H9 (cell line): ENCODE results near the gene SMAD3. TPM values are rescaled to one million over a fixed set of nuclear protein-coding genes. Genes with fewer than 3 reads are reported as not detected.

ENCODE experiments used
- DNase-seq: peaks from one replicate; pipeline ENCODE4 v3.0.0-alpha.2; 2017
- H2AFZ ChIP-seq: one replicate; pipeline ENCODE4 v1.6.1; 2013; ENCODE audit warnings: mild to moderate bottlenecking, low read length, control low read depth, moderate library complexity
- H2AK5ac ChIP-seq: 2 replicates; pipeline ENCODE4 v1.6.1; 2013; ENCODE audit warnings: low read length, control low read depth, mixed read lengths; ENCODE audit not compliant: insufficient read length
- H2BK120ac ChIP-seq: one replicate; pipeline ENCODE4 v1.6.1; 2013; ENCODE audit warnings: low read depth, mild to moderate bottlenecking, low read length, control low read depth, inconsistent platforms; ENCODE audit not compliant: poor library complexity, severe bottlenecking
- H2BK12ac ChIP-seq: 2 replicates; pipeline ENCODE4 v1.6.1; 2013; ENCODE audit warnings: low read length, control low read depth, mixed read lengths, low read depth; ENCODE audit not compliant: insufficient read length
- H2BK15ac ChIP-seq: 2 replicates; pipeline ENCODE4 v1.6.1; 2013; ENCODE audit warnings: low read depth, low read length, control low read depth
- H2BK20ac ChIP-seq: one replicate; pipeline ENCODE4 v1.6.1; 2013; ENCODE audit warnings: low read depth, mild to moderate bottlenecking, low read length, control low read depth, inconsistent platforms; ENCODE audit not compliant: poor library complexity, severe bottlenecking
- H2BK5ac ChIP-seq: 2 replicates; pipeline ENCODE4 v1.6.1; 2013; ENCODE audit warnings: low read length, control low read depth, mixed read lengths; ENCODE audit not compliant: insufficient read length
- H3K14ac ChIP-seq: 2 replicates; pipeline ENCODE4 v1.6.1; 2013; ENCODE audit warnings: low read length, control low read depth; ENCODE audit not compliant: insufficient read depth
- H3K18ac ChIP-seq: 2 replicates; pipeline ENCODE4 v1.6.1; 2013; ENCODE audit warnings: low read depth, mild to moderate bottlenecking, mixed read lengths, low read length, control low read depth; ENCODE audit not compliant: insufficient read length
- H3K23ac ChIP-seq: 2 replicates; pipeline ENCODE4 v1.6.1; 2013; ENCODE audit warnings: low read length, control low read depth, mixed read lengths, low read depth; ENCODE audit not compliant: insufficient read length
- H3K23me2 ChIP-seq: 2 replicates; pipeline ENCODE4 v1.6.1; 2013; ENCODE audit warnings: low read depth, mild to moderate bottlenecking, mixed read lengths, low read length, control low read depth; ENCODE audit not compliant: insufficient read length, poor library complexity, severe bottlenecking
- H3K27ac ChIP-seq: 2 replicates; pipeline ENCODE4 v1.5.1; 2013; ENCODE audit warnings: low read length, control low read depth, mixed read lengths, low read depth; ENCODE audit not compliant: insufficient read length
- H3K27me3 ChIP-seq: 2 replicates; pipeline ENCODE4 v1.6.1; 2013; ENCODE audit warnings: low read length, control low read depth, inconsistent platforms; ENCODE audit not compliant: insufficient read depth
- H3K4ac ChIP-seq: 2 replicates; pipeline ENCODE4 v1.6.1; 2013; ENCODE audit warnings: low read depth, mild to moderate bottlenecking, control low read depth, inconsistent platforms, low read length, moderate library complexity
- H3K4me1 ChIP-seq: 2 replicates; pipeline ENCODE4 v1.6.1; 2013; ENCODE audit warnings: low read length, control low read depth, inconsistent platforms; ENCODE audit not compliant: insufficient read depth
- H3K4me2 ChIP-seq: 2 replicates; pipeline ENCODE4 v1.6.1; 2013; ENCODE audit warnings: low read length, control low read depth, mixed read lengths; ENCODE audit not compliant: insufficient read length, insufficient read depth
- H3K56ac ChIP-seq: 2 replicates; pipeline ENCODE4 v1.6.1; 2013; ENCODE audit warnings: low read depth, mild to moderate bottlenecking, mixed read lengths, low read length, control low read depth; ENCODE audit not compliant: insufficient read length
- H3K79me1 ChIP-seq: 2 replicates; pipeline ENCODE4 v1.6.1; 2013; ENCODE audit warnings: low read depth, mild to moderate bottlenecking, moderate library complexity, low read length, control low read depth, inconsistent platforms; ENCODE audit not compliant: insufficient read depth, poor library complexity, severe bottlenecking
- H3K79me2 ChIP-seq: 2 replicates; pipeline ENCODE4 v1.6.1; 2013; ENCODE audit warnings: low read length, control low read depth, inconsistent platforms; ENCODE audit not compliant: insufficient read depth
- H3K9ac ChIP-seq: 2 replicates; pipeline ENCODE4 v1.6.1; 2013; ENCODE audit warnings: low read length, control low read depth, mixed read lengths; ENCODE audit not compliant: insufficient read length; ENCODE audit errors: extremely low read depth
- H3K9me3 ChIP-seq: one replicate; pipeline ENCODE4 v1.6.1; 2013; ENCODE audit warnings: low read depth, low read length, inconsistent platforms; ENCODE audit not compliant: control insufficient read depth
- H3T11ph ChIP-seq: one replicate; pipeline ENCODE4 v1.6.1; 2013; ENCODE audit warnings: mild to moderate bottlenecking, low read length, control low read depth, inconsistent platforms
- H4K20me1 ChIP-seq: one replicate; pipeline ENCODE4 v1.6.1; 2013; ENCODE audit not compliant: control insufficient read depth, insufficient read length, insufficient read depth
- H4K5ac ChIP-seq: 2 replicates; pipeline ENCODE4 v1.6.1; 2013; ENCODE audit warnings: low read depth, mild to moderate bottlenecking, mixed read lengths, low read length, control low read depth; ENCODE audit not compliant: insufficient read length
- H4K8ac ChIP-seq: replicated peaks from 2 replicates; pipeline ENCODE4 v1.6.1; 2013; ENCODE audit warnings: low read length, control low read depth, mixed read lengths, low read depth; ENCODE audit not compliant: insufficient read length
- H4K91ac ChIP-seq: 2 replicates; pipeline ENCODE4 v1.6.1; 2013; ENCODE audit warnings: low read depth, mild to moderate bottlenecking, moderate library complexity, mixed read lengths, low read length, control low read depth; ENCODE audit not compliant: insufficient read length
- H3K27ac Mint-ChIP-seq, 3 experiments: 2 replicates in 2 of 3; 3 replicates in 1 of 3; pipeline ENCODE4 v1.8.0; 2020 to 2021; ENCODE audit warnings: mixed read lengths in 3 of 3, mild to moderate bottlenecking in 1 of 3, moderate library complexity in 1 of 3
- H3K27me3 Mint-ChIP-seq: 2 replicates; pipeline ENCODE4 v1.8.0; 2021; ENCODE audit warnings: low read depth, mild to moderate bottlenecking, moderate library complexity, mixed read lengths
- H3K36me3 Mint-ChIP-seq, 3 experiments: 2 replicates in 2 of 3; 3 replicates in 1 of 3; pipeline ENCODE4 v1.8.0; 2020 to 2021; ENCODE audit warnings: low read depth in 3 of 3, mixed read lengths in 3 of 3; ENCODE audit not compliant: insufficient read depth in 1 of 3
- H3K4me1 Mint-ChIP-seq, 2 experiments: 2 replicates each; pipeline ENCODE4 v1.8.0; 2020; ENCODE audit warnings: mixed read lengths in 2 of 2
- H3K4me3 Mint-ChIP-seq, 2 experiments: 2 replicates in 1 of 2; 3 replicates in 1 of 2; pipeline ENCODE4 v1.8.0; 2020 to 2021; ENCODE audit warnings: mild to moderate bottlenecking in 2 of 2, mixed read lengths in 2 of 2, moderate library complexity in 1 of 2
- H3K9me3 Mint-ChIP-seq, 2 experiments: 2 replicates in 1 of 2; 3 replicates in 1 of 2; pipeline ENCODE4 v1.8.0; 2020; ENCODE audit warnings: mild to moderate bottlenecking in 2 of 2, mixed read lengths in 2 of 2, moderate library complexity in 1 of 2
- WGBS: extraction: QIAGEN DNeasy Blood & Tissue Kit; methylation state at CpG from one replicate; pipeline ENCODE4 v1.1.7; 2013; ENCODE audit warnings: missing lambda C conversion rate, low lambda C conversion rate, mixed read lengths; ENCODE audit not compliant: insufficient read length; ENCODE audit errors: extremely low coverage; 5-methylcytosine and 5-hydroxymethylcytosine counted together
- total RNA-seq: library from RNA; stranded (reverse); gene quantifications from 2 replicates; pipeline ENCODE4 v1.2.1, GENCODE V29; 2021
- TF ChIP-seq, protein P1 (sequence below): fragments of 200-600 bp; sonication (generic); conservative IDR thresholded peaks from 3 replicates; pipeline ENCODE4 v1.8.0; 2021; ENCODE audit warnings: antibody characterized with exemption, mild to moderate bottlenecking

Gene SMAD3
- total RNA-seq, 1 experiment from 2014 or later = 26.7 TPM

DNA sequence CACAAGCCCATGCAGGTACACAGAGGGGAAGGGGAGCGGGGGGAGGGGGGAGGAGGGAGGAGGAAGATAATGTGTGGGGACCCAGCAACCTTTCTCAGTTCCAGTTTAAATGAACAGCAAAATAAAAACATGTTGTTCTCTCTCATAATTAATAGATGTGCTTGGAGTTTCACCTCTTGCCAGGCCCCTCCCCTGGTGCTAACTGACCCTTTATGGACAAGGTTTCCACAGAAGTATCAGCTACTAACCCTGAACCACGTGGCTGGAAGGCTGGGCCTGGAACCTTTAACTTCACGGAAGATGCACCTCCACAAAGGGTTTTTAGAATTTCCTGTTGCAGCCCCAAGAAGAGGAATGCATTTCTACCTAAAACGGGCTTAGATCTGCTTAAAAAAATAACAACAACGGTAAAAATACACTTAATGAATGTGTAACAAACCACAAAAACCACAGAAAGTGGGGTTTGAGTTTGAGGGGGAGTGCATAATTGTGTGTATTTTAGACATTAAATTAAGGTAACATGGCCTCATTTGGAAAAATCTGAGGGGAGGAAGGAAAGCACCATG lies 14.8 kb upstream of the SMAD3 start:
- H4K91ac ChIP-seq = no peak overlapping the region
- H3K36me3 Mint-ChIP-seq = no peaks in the 10 kb centered on the region; a peak in 1 of 7 replicates
- WGBS = no CpG with 5 or more reads among the region's 5 CpGs
- H3K9ac ChIP-seq = no peak overlapping the region
- H4K20me1 ChIP-seq = no peaks in the 10 kb centered on the region
- H3K27me3 ChIP-seq = no peaks in the 10 kb centered on the region
- H2AK5ac ChIP-seq = no peak overlapping the region
- H3K18ac ChIP-seq = no peak overlapping the region
- no peak overlapping the region for H4K5ac ChIP-seq
- no peaks in the 10 kb centered on the region; a peak in 1 of 5 replicates for H3K9me3 Mint-ChIP-seq
- DNase-seq = no peak
- H3K79me1 ChIP-seq = no peaks in the 10 kb centered on the region
- no peak overlapping the region for H3K23ac ChIP-seq
- no peak overlapping the region for H2BK12ac ChIP-seq
- H3K27ac ChIP-seq = no peak overlapping the region
- H2BK20ac ChIP-seq = no peak overlapping the region
- H2BK120ac ChIP-seq = no peak overlapping the region
- H3K4me2 ChIP-seq = no peak overlapping the region
- H3K14ac ChIP-seq = no peak overlapping the region
- H3K9me3 ChIP-seq = no peaks in the 10 kb centered on the region
- H3K4me1 ChIP-seq = no peaks in the 10 kb centered on the region; the same call in 1 of the 2 replicates
- H4K8ac ChIP-seq = no peak overlapping the region
- H3K79me2 ChIP-seq = no peaks in the 10 kb centered on the region
- no peak overlapping the region for H3K4me3 Mint-ChIP-seq
- no peak overlapping the region for H2BK5ac ChIP-seq
- no peak overlapping the region for H3K4ac ChIP-seq
- no peaks in the 10 kb centered on the region for H3K23me2 ChIP-seq
- no peak overlapping the region for H3T11ph ChIP-seq
- H2BK15ac ChIP-seq = no peak overlapping the region
- no peak overlapping the region for H3K27ac Mint-ChIP-seq
- no peaks in the 10 kb centered on the region; the same call in 1 of the 2 replicates for H3K27me3 Mint-ChIP-seq
- H3K56ac ChIP-seq = no peak overlapping the region
- H2AFZ ChIP-seq = no peak overlapping the region
- TF ChIP-seq, protein P1, sequence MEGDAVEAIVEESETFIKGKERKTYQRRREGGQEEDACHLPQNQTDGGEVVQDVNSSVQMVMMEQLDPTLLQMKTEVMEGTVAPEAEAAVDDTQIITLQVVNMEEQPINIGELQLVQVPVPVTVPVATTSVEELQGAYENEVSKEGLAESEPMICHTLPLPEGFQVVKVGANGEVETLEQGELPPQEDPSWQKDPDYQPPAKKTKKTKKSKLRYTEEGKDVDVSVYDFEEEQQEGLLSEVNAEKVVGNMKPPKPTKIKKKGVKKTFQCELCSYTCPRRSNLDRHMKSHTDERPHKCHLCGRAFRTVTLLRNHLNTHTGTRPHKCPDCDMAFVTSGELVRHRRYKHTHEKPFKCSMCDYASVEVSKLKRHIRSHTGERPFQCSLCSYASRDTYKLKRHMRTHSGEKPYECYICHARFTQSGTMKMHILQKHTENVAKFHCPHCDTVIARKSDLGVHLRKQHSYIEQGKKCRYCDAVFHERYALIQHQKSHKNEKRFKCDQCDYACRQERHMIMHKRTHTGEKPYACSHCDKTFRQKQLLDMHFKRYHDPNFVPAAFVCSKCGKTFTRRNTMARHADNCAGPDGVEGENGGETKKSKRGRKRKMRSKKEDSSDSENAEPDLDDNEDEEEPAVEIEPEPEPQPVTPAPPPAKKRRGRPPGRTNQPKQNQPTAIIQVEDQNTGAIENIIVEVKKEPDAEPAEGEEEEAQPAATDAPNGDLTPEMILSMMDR = no peak
- H3K4me1 Mint-ChIP-seq = peaks cover 13 to 14% of the 10 kb centered on the region in 2 experiments
